Endothelial cell of umbilical vein (primary cell): ENCODE measurements around the gene ETHE1. TPM values are rescaled to one million over a fixed set of nuclear protein-coding genes. Genes with fewer than 3 reads are reported as not detected.

Experiments
- BruUV-seq: library from RNA; stranded (reverse); fragments of 400-500 nt; replicated peaks from 2 replicates; lab custom pipeline; 2021; lab: Mats Ljungman, UMichigan
- CTCF ChIA-PET: fragments of 300-600, 350-600 bp; sonication (Branson Sonifier 250); formaldehyde crosslinking; loops from one replicate; lab custom pipeline; 2021; ENCODE audit warnings: antibody characterized with exemption, inconsistent platforms; lab: Charles Lee
- POLR2A ChIA-PET: fragments of 300-600, 350-600 bp; sonication (Branson Sonifier 250); formaldehyde crosslinking; loops from one replicate; lab custom pipeline; 2021; ENCODE audit warnings: antibody characterized with exemption, inconsistent platforms; lab: Charles Lee
- DNase-seq: peaks from one replicate; pipeline ENCODE4 v3.0.0-alpha.2; 2011; ENCODE audit warnings: low read depth, low spot score
- FAIRE-seq: peaks from 2 replicates; lab custom pipeline; 2011; peaks lifted over from hg19 to GRCh38; lab: Jason Lieb, UNC
- H2AFZ ChIP-seq: 2 replicates; pipeline ENCODE4 v1.6.0; 2012; ENCODE audit warnings: low read depth, low read length, control low read depth, inconsistent platforms
- H3K27ac ChIP-seq: 2 replicates; pipeline ENCODE4 v1.5.1; 2011; ENCODE audit warnings: low read depth, mild to moderate bottlenecking, control low read depth, low read length, moderate library complexity; ENCODE audit not compliant: insufficient read depth
- H3K27me3 ChIP-seq, 2 experiments: 2 replicates each; pipeline versions ENCODE4 v1.6.0 to v1.6.1; 2011; ENCODE audit warnings: low read length in 2 of 2, mixed read lengths in 1 of 2; ENCODE audit not compliant: control insufficient read depth in 2 of 2, insufficient read depth in 2 of 2
- H3K36me3 ChIP-seq, 2 experiments: 2 replicates in 1 of 2; 3 replicates in 1 of 2; pipeline ENCODE4 v1.5.1; 2011; ENCODE audit warnings: low read length in 2 of 2, mild to moderate bottlenecking in 1 of 2, moderate library complexity in 1 of 2; ENCODE audit not compliant: control insufficient read depth in 2 of 2, insufficient read depth in 2 of 2; ENCODE audit errors: extremely low read depth in 1 of 2
- H3K4me1 ChIP-seq: 3 replicates; pipeline ENCODE4 v1.5.1; 2011; ENCODE audit warnings: mild to moderate bottlenecking, low read length; ENCODE audit not compliant: control insufficient read depth, insufficient read depth; ENCODE audit errors: extremely low read depth
- H3K4me2 ChIP-seq: 2 replicates; pipeline ENCODE4 v1.6.1; 2011; ENCODE audit warnings: low read length, control low read depth, mixed read lengths; ENCODE audit not compliant: insufficient read depth
- H3K4me3 ChIP-seq, 3 experiments: fragments of 200-600 bp in 1 of 3; sonication (generic), shearing (Covaris generic) in 1 of 3; replicated peaks in 1 of 3; 2 replicates each; pipeline ENCODE4 v1.5.1; 2011 to 2016; ENCODE audit warnings: control low read depth in 3 of 3, low read length in 3 of 3, mild to moderate bottlenecking in 2 of 3, inconsistent platforms in 1 of 3, low read depth in 1 of 3, moderate library complexity in 1 of 3; ENCODE audit not compliant: insufficient read depth in 1 of 3
- H3K79me2 ChIP-seq: 2 replicates; pipeline ENCODE4 v1.6.0; 2012; ENCODE audit warnings: low read length, inconsistent platforms; ENCODE audit not compliant: control insufficient read depth, insufficient read depth
- H3K9ac ChIP-seq: replicated peaks from 2 replicates; pipeline ENCODE3; 2011; ENCODE audit warnings: low read length, control low read depth; ENCODE audit not compliant: insufficient read depth; ENCODE audit errors: extremely low read depth
- H3K9me1 ChIP-seq: replicated peaks from 3 replicates; pipeline ENCODE4 v1.6.0; 2011; ENCODE audit warnings: mild to moderate bottlenecking, low read length; ENCODE audit not compliant: control insufficient read depth, insufficient read depth; ENCODE audit errors: extremely low read depth
- H3K9me3 ChIP-seq: replicated peaks from 2 replicates; pipeline ENCODE4 v1.5.1; 2012; ENCODE audit warnings: low read length, inconsistent platforms; ENCODE audit not compliant: control insufficient read depth, insufficient read depth
- H4K20me1 ChIP-seq: replicated peaks from 2 replicates; pipeline ENCODE3; 2011; ENCODE audit warnings: mild to moderate bottlenecking, low read length; ENCODE audit not compliant: control insufficient read depth, insufficient read depth; ENCODE audit errors: extremely low read depth
- EZH2 ChIP-seq: IDR thresholded peaks from 2 replicates; pipeline ENCODE4 v1.6.1; 2012; ENCODE audit warnings: borderline replicate concordance, low read depth, mild to moderate bottlenecking, moderate library complexity, low read length, inconsistent platforms; ENCODE audit not compliant: severe bottlenecking
- FOS ChIP-seq: IDR thresholded peaks from 2 replicates; pipeline ENCODE4 v1.6.1; 2011; ENCODE audit warnings: mild to moderate bottlenecking, low read length, moderate library complexity, borderline replicate concordance; ENCODE audit not compliant: insufficient read depth
- GATA2 ChIP-seq: IDR thresholded peaks from 2 replicates; pipeline ENCODE4 v1.7.0; 2011; ENCODE audit warnings: low read depth, mild to moderate bottlenecking, moderate library complexity, mixed read lengths, low read length; ENCODE audit not compliant: insufficient read length, insufficient read depth
- JUN ChIP-seq: IDR thresholded peaks from 2 replicates; pipeline ENCODE4 v1.6.1; 2011; ENCODE audit warnings: borderline replicate concordance, low read depth; ENCODE audit not compliant: insufficient read length, insufficient read depth
- MYC ChIP-seq: IDR thresholded peaks from one replicate; pipeline ENCODE4 v1.6.1; 2011; ENCODE audit warnings: mild to moderate bottlenecking, low read depth, low read length
- POLR2A ChIP-seq: IDR thresholded peaks from 2 replicates; pipeline ENCODE4 v1.6.1; 2012; ENCODE audit warnings: low read depth, mild to moderate bottlenecking, control low read depth, low read length
- POLR2AphosphoS5 ChIP-seq: IDR thresholded peaks from 2 replicates; pipeline ENCODE4 v1.6.1; 2012; ENCODE audit warnings: low read depth, mild to moderate bottlenecking, control low read depth, low read length, moderate library complexity; ENCODE audit not compliant: insufficient read depth
- dilution Hi-C: fragments of 300-500 bp; cut with MboI; formaldehyde crosslinking; loops from one replicate; pipeline ENCODE4 v1.15.0; 2019; ENCODE audit warnings: low sequenced_read_pairs; ENCODE audit not compliant: extremely low pct_ligation_motif_present
- intact Hi-C: fragments of 100-400 bp; cut with micrococcal nuclease; formaldehyde crosslinking; loops from one replicate; pipeline ENCODE4 v1.10.0; 2022
- polyA plus RNA-seq, 4 experiments: library from polyadenylated mRNA; depleted of rRNA in 3 of 4; stranded (reverse) in 3 of 4; unstranded in 1 of 4; fragments of >200 nt; gene quantifications; 2 replicates each; pipeline versions ENCODE4 v1.2.1 to v1.2.3, GENCODE V29; 2011 to 2012; ENCODE audit warnings: missing spikeins in 1 of 4
- total RNA-seq: library from RNA; stranded (reverse); gene quantifications from 2 replicates; pipeline ENCODE4 v1.2.3, GENCODE V29; 2021
- TF ChIP-seq, protein P1 (sequence below), 2 donors: IDR thresholded peaks; 1 replicate in 1 of 2; 2 replicates in 1 of 2; pipeline ENCODE4 v1.5.1; 2011; ENCODE audit warnings: low read length in 2 of 2, mild to moderate bottlenecking in 2 of 2, moderate library complexity in 2 of 2, control low read depth in 1 of 2, inconsistent platforms in 1 of 2, low read depth in 1 of 2; ENCODE audit not compliant: insufficient read depth in 1 of 2; ENCODE audit errors: extremely low read depth in 1 of 2

The ETHE1 gene
- total and polyA plus RNA-seq, 2 donors (not counting 3 experiments of a cell fraction or from before 2014, with no cell fraction given), result 34.5 to 124 TPM

DNA sequence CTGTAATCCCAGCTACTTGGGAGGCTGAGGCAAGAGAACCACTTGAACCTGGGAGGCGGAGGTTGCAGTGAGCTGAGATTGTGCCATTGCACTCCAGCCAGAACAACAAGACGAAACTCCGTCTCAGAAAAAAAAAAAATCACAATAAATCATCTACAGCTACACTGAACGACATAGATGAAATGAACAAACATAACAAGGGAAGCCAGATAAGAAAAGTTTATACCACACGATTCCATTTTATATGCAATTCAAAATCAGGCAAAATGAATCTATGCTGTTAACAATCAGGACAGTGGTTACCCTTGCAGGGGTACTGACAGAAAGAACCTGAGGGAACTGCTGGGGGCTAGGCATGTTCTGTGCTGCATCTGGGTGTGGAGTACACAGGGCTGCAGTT is 42.7 kb upstream of the ETHE1 start:
- ChIA-PET CTCF (interaction anchor here (0.6 to 1.9 kb wide), 2 partner anchors 25 to 38 kb away, joined by 3 to 4 read pairs; no protein-coding TSS in a partner anchor), POLR2A (interaction anchor here (0.6 kb wide), 1 partner anchor 15 kb away, joined by 3 read pairs; no protein-coding TSS in a partner anchor)
- no peak overlapping the region for H3K4me2 ChIP-seq
- H3K27me3 ChIP-seq, result no peaks in the 10 kb centered on the region
- dilution Hi-C loops (no loop called here), intact Hi-C loops (no loop called here)
- H3K4me1 ChIP-seq, result peaks cover 4% of the 10 kb centered on the region
- no peak for TF ChIP-seq JUN
- TF ChIP-seq, protein P1, sequence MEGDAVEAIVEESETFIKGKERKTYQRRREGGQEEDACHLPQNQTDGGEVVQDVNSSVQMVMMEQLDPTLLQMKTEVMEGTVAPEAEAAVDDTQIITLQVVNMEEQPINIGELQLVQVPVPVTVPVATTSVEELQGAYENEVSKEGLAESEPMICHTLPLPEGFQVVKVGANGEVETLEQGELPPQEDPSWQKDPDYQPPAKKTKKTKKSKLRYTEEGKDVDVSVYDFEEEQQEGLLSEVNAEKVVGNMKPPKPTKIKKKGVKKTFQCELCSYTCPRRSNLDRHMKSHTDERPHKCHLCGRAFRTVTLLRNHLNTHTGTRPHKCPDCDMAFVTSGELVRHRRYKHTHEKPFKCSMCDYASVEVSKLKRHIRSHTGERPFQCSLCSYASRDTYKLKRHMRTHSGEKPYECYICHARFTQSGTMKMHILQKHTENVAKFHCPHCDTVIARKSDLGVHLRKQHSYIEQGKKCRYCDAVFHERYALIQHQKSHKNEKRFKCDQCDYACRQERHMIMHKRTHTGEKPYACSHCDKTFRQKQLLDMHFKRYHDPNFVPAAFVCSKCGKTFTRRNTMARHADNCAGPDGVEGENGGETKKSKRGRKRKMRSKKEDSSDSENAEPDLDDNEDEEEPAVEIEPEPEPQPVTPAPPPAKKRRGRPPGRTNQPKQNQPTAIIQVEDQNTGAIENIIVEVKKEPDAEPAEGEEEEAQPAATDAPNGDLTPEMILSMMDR (IDR thresholded peaks at IDR 0.05; ENCODE audit: extremely low read depth in 1 of 2, insufficient read depth in 1 of 2, low read depth in 1 of 2, low read length in 2 of 2), result no peak
- TF ChIP-seq FOS, result no peak
- no peak for TF ChIP-seq POLR2AphosphoS5
- no peak for TF ChIP-seq EZH2
- no peak for TF ChIP-seq GATA2
- TF ChIP-seq MYC, result no peak
- no peak for TF ChIP-seq POLR2A
- no peaks in the 10 kb centered on the region for H3K9me3 ChIP-seq
- H3K4me3 ChIP-seq, result no peak overlapping the region
- H3K36me3 ChIP-seq, result no peaks in the 10 kb centered on the region
- FAIRE-seq, result no peak
- H2AFZ ChIP-seq, result no peak overlapping the region
- DNase-seq, result no peak
- H3K9me1 ChIP-seq, result no peaks in the 10 kb centered on the region
- H3K27ac ChIP-seq, result no peak overlapping the region
- no peak overlapping the region for H3K9ac ChIP-seq
- H3K79me2 ChIP-seq, result no peaks in the 10 kb centered on the region
- no TSS peak for BruUV-seq
- no peaks in the 10 kb centered on the region for H4K20me1 ChIP-seq
